ENCODE measurements around the gene DGKZ.

DGKZ gene

GRCh38 chr11:46383404-46383758 lies 36.1 kb downstream of the DGKZ start:
- no peak for DNase-seq

GRCh38 chr11:46383974-46384701 lies 36.9 kb downstream of the DGKZ start:
- no peak for DNase-seq

- no peak for DNase-seq
Measured at GRCh38 chr11:46385169-46386004, 38.1 kb downstream of the DGKZ start.

- no peak for DNase-seq
Measured at GRCh38 chr11:46386005-46386578, 38.8 kb downstream of the DGKZ start.

GRCh38 chr11:46386674-46387073 lies 39.4 kb downstream of the DGKZ start:
- DNase-seq, result no peak

GRCh38 chr11:46387456-46387855 lies 40.2 kb downstream of the DGKZ start:
- DNase-seq, result no peak

GRCh38 chr11:46387919-46388618 lies 40.8 kb downstream of the DGKZ start:
- DNase-seq, result no peak

- no peak for DNase-seq
Measured at GRCh38 chr11:46388619-46389449, 41.6 kb downstream of the DGKZ start.

- DNase-seq, result peak; percentile 76 to 83
Measured at GRCh38 chr11:46389450-46390330, 42.4 kb downstream of the DGKZ start.

GRCh38 chr11:46390331-46391171 lies 43.3 kb downstream of the DGKZ start:
- DNase-seq, result no peak

- no peak for DNase-seq
Measured at GRCh38 chr11:46391186-46391577, 43.9 kb downstream of the DGKZ start.

GRCh38 chr11:46391578-46392420 lies 44.5 kb downstream of the DGKZ start, which contains the start of gene CHRM4:
Gene CHRM4, minus strand, starts transcription at chr11:46391776. Its CDS starts 5,219 bp downstream, at chr11:46386557.
- peak in 1 of 2 experiments; percentile 61 for DNase-seq

GRCh38 chr11:46392421-46393230 lies 45.4 kb downstream of the DGKZ start:
- DNase-seq, result peak; percentile 77 to 86

- DNase-seq, result no peak
Measured at GRCh38 chr11:46393231-46393616, 46.0 kb downstream of the DGKZ start.

- DNase-seq, result no peak
Measured at GRCh38 chr11:46393759-46394158, 46.5 kb downstream of the DGKZ start.

GRCh38 chr11:46397526-46397925 lies 50.3 kb downstream of the DGKZ start:
- DNase-seq, result no peak

GRCh38 chr11:46402957-46403902 lies 56.0 kb downstream of the DGKZ start:
- no peak for DNase-seq

Measured in activated T-cell treated with anti-CD3 and anti-CD28 coated beads, Interleukin-2, amount 50 U/mL, for 48 hours (primary cell).